Prostate gland (tissue), 2 donors: Measurements from ENCODE around the gene SMIM5. TPM values are rescaled to one million over a fixed set of nuclear protein-coding genes. Genes with fewer than 3 reads are reported as not detected.

Experiments
- DNase-seq: peaks from one replicate; pipeline ENCODE4 v3.0.0-alpha.2; 2019; ENCODE audit warnings: low spot score
- H3K27ac ChIP-seq, 2 donors: fragments of 200-600 bp; sonication (generic); 2 replicates each; pipeline ENCODE4 v1.5.1; 2017 to 2019
- H3K27me3 ChIP-seq: fragments of 200-600 bp; sonication (generic); replicated peaks from 2 replicates; pipeline ENCODE4 v1.5.1; 2019; ENCODE audit not compliant: insufficient read depth
- H3K36me3 ChIP-seq, 2 donors: fragments of 200-600 bp; sonication (generic); 1 replicate in 1 of 2; 2 replicates in 1 of 2; pipeline versions ENCODE4 v1.5.1 to v1.8.1; 2017 to 2019
- H3K4me1 ChIP-seq: fragments of 200-600 bp; sonication (generic); replicated peaks from 2 replicates; pipeline ENCODE4 v1.5.1; 2019
- H3K4me3 ChIP-seq, 2 donors: fragments of 200-600 bp; sonication (generic); 2 replicates each; pipeline ENCODE4 v1.5.1; 2017 to 2019
- H3K9me3 ChIP-seq: fragments of 200-600 bp; sonication (generic); 2 replicates; pipeline ENCODE4 v1.5.1; 2017
- POLR2A ChIP-seq: fragments of 450-650 bp; IDR thresholded peaks from one replicate; pipeline ENCODE4 v1.6.1; 2016; ENCODE audit warnings: antibody characterized with exemption, mild to moderate bottlenecking
- POLR2AphosphoS5 ChIP-seq: sonication (generic); formaldehyde crosslinking; IDR thresholded peaks from one replicate; pipeline ENCODE4 v1.6.1; 2017; ENCODE audit warnings: antibody characterized with exemption
- WGBS: methylation state at CpG from one replicate; pipeline ENCODE4 v1.1.5; 2018; 5-methylcytosine and 5-hydroxymethylcytosine counted together
- intact Hi-C: fragments of 100-400 bp; cut with DNase I; formaldehyde crosslinking; loops from one replicate; pipeline ENCODE4 v1.14.2; 2022
- total RNA-seq, 2 donors: library from RNA; depleted of rRNA; stranded (reverse); fragments of >200 nt; gene quantifications; one replicate each; pipeline ENCODE4 v1.1.0, GENCODE V29; 2016
- TF ChIP-seq, protein P1 (sequence below), 4 experiments: fragments of 200-600 bp in 2 of 4; fragments of 450-650 bp in 2 of 4; sonication (generic) in 2 of 4; IDR thresholded peaks; 1 replicate in 3 of 4; 2 replicates in 1 of 4; pipeline ENCODE4 v1.5.1; 2016 to 2019; ENCODE audit warnings: antibody characterized with exemption in 4 of 4, mild to moderate bottlenecking in 2 of 4, moderate library complexity in 2 of 4

Gene SMIM5
- total RNA-seq, 2 donors from 2014 or later = 0.27 to 4.1 TPM

DNA sequence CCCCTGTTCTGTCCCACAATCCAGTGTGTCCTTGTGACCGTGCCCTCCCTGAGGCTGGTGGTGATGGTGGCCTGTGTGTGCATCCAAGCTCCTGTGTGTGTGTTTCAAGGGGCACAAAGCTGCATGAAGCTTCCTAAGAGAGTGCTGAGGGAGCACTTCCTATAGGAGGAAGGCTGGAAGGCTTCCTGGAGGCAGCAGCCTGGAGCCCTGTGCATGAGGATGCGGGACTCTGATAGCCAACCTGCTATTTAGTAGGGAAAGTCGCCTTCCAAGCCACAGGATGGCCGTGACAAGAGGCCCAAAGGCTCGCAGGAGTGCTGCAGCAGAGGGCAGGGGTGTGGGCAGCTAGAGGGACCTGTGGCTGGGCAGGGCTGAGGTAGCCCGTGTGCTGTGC, 37.3 kb upstream of the SMIM5 start:
- Histone ChIP-seq H3K27ac (no peak overlapping the region), H3K4me3 (no peak overlapping the region), H3K9me3 (no peaks in the 10 kb centered on the region), H3K27me3 (no peaks in the 10 kb centered on the region), H3K36me3 (no peaks in the 10 kb centered on the region), H3K4me1 (no peaks in the 10 kb centered on the region)
- no peak for DNase-seq
- TF ChIP-seq POLR2A (no peak), POLR2AphosphoS5 (no peak)
- TF ChIP-seq, protein P1, sequence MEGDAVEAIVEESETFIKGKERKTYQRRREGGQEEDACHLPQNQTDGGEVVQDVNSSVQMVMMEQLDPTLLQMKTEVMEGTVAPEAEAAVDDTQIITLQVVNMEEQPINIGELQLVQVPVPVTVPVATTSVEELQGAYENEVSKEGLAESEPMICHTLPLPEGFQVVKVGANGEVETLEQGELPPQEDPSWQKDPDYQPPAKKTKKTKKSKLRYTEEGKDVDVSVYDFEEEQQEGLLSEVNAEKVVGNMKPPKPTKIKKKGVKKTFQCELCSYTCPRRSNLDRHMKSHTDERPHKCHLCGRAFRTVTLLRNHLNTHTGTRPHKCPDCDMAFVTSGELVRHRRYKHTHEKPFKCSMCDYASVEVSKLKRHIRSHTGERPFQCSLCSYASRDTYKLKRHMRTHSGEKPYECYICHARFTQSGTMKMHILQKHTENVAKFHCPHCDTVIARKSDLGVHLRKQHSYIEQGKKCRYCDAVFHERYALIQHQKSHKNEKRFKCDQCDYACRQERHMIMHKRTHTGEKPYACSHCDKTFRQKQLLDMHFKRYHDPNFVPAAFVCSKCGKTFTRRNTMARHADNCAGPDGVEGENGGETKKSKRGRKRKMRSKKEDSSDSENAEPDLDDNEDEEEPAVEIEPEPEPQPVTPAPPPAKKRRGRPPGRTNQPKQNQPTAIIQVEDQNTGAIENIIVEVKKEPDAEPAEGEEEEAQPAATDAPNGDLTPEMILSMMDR (IDR thresholded peaks at IDR 0.05) = no peak
- 79% methylated on average over 3 of the region's 6 CpGs for WGBS
- intact Hi-C loops = no loop called here

DNA sequence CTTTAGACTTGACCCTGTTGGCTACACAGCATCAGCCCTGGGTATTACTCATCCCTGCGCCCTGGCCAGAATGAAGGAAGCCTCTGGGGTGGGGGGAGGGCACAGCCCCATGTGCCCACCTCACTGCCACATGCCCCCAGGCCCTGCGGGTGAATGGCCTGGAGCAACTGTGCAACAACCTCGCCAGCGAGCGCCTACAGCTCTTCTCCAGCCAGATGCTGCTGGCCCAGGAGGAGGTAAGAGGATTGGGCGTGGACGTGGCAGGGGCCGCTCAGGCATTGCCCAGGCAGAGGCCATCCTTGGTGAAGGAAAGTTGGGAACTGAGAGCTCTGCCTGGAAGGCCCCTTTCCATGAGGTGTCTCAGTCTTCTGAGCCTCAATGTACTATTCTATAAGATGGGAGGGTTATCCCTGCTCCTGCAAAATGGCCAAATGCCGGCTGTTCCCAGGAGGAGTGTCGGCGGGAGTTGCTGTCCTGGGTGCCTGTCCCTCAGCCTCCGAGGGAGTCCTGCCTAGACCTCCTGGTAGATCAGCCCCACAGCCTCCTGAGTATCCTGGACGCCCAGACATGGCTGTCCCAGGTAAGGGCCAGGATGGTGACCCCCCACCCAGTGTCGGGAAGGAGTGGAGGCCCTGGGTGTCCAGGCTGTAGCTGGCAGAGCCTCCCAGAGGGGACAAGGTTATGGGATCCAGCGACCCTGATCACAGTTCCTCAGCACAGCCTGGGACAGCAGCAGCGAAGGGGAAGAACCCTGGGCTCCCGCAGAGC, 36.7 kb upstream of the SMIM5 start:
- TF ChIP-seq, protein P1 (IDR thresholded peaks at IDR 0.05) = no peak
- no peaks in the 10 kb centered on the region for H3K4me1 ChIP-seq
- WGBS = 90% methylated on average over 17 of the region's 17 CpGs
- H3K9me3 ChIP-seq = no peaks in the 10 kb centered on the region
- no peak for DNase-seq
- no peaks in the 10 kb centered on the region for H3K27me3 ChIP-seq
- no peak overlapping the region for H3K27ac ChIP-seq
- no peaks in the 10 kb centered on the region for H3K36me3 ChIP-seq
- H3K4me3 ChIP-seq = no peak overlapping the region
- intact Hi-C loops = no loop called here

DNA sequence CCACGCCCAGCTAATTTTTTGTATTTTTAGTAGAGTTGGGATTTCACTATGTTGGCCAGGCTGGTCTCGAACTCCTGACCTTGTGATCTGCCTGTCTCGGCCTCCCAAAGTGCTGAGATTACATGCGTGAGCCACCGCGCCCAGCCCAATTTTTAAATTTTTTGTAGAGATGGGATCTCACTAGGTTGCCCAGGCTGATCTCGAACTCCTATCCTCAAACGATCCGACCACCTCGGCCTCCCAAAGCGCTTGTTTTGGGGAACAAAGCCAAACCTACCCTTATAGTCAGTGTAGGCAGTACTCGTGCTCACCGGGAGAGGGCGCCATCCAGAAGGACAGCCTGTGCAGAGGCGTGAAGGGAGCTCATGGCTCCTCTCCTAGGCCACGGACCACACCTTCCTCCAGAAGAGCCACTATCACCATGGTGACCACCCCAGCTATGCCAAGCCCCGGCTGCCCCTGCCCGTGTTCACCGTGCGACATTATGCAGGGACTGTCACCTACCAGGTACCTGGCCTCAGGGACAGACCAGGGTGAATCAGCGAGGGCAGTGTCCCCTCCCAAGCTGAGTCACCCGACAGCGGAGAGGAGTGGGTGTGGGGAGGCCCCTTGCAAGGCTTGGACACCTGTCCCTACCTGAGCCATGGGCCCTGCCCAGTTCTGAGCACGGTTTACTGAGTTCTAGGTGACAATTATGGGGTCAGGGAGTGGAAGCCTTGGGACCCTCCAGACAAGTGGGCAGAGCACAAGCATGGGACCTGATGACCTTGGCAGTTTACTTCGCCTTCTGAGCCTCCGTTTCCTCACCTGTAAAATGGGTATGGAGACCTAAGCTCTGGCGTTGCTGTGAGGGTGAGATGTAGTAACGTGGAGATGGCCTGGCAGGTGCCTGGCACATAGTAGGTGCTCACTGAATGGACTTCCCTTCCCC, 31.9 kb upstream of the SMIM5 start:
- WGBS = 61% methylated on average over 26 of the region's 28 CpGs
- no peak for DNase-seq
- intact Hi-C loops = no loop called here
- TF ChIP-seq, protein P1 (IDR thresholded peaks at IDR 0.05) = peak; percentile 34 to 68 (median 50)
- TF ChIP-seq POLR2AphosphoS5 = no peak
- no peak for TF ChIP-seq POLR2A
- Histone ChIP-seq H3K4me3 (no peak overlapping the region), H3K27ac (no peak overlapping the region), H3K36me3 (no peaks in the 10 kb centered on the region), H3K27me3 (no peaks in the 10 kb centered on the region), H3K9me3 (no peaks in the 10 kb centered on the region), H3K4me1 (no peaks in the 10 kb centered on the region)

DNA sequence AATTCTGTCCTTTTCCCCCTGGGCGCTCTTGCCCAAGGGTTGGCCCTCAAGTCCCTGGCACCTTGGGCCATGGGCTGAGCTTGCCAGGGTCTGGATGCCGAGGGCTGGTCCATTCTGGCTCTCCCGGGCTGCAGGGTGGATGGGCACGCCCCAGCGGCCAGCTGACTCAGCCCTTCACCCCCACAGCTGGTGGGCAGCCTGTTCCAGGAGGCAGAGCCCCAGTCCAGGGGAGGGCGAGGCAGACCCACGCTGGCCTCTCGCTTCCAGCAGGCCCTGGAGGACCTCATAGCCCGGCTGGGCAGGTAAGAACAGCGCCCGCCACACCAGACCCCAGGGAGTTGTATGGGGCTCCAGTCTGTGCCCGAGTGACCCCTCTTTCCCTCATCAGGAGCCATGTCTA, 30.6 kb upstream of the SMIM5 start:
- Histone ChIP-seq H3K27ac (no peak overlapping the region), H3K27me3 (no peaks in the 10 kb centered on the region), H3K4me1 (no peaks in the 10 kb centered on the region), H3K36me3 (no peaks in the 10 kb centered on the region), H3K4me3 (no peak overlapping the region), H3K9me3 (no peaks in the 10 kb centered on the region)
- intact Hi-C loops = no loop called here
- 89% methylated on average over 12 of the region's 12 CpGs for WGBS
- TF ChIP-seq POLR2AphosphoS5 (no peak), POLR2A (no peak)
- TF ChIP-seq, protein P1 (IDR thresholded peaks at IDR 0.05) = no peak
- DNase-seq = no peak
